GM18499 (cell line): Measurements from ENCODE around the gene MARCHF9.
"Not testable (repeated sequence)": the region's sequence is repeated elsewhere in the genome, so short reads cannot be mapped to it uniquely, and the experiment has no call there.

Experiments
- ATAC-seq: cut with Tn5 transposase; IDR thresholded peaks from one replicate; pipeline ENCODE4 v1.9.1; 2021; ENCODE audit warnings: moderate number of reproducible peaks; ENCODE audit not compliant: insufficient read depth, unreplicated experiment

The MARCHF9 gene, protein sequence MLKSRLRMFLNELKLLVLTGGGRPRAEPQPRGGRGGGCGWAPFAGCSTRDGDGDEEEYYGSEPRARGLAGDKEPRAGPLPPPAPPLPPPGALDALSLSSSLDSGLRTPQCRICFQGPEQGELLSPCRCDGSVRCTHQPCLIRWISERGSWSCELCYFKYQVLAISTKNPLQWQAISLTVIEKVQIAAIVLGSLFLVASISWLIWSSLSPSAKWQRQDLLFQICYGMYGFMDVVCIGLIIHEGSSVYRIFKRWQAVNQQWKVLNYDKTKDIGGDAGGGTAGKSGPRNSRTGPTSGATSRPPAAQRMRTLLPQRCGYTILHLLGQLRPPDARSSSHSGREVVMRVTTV

DNA sequence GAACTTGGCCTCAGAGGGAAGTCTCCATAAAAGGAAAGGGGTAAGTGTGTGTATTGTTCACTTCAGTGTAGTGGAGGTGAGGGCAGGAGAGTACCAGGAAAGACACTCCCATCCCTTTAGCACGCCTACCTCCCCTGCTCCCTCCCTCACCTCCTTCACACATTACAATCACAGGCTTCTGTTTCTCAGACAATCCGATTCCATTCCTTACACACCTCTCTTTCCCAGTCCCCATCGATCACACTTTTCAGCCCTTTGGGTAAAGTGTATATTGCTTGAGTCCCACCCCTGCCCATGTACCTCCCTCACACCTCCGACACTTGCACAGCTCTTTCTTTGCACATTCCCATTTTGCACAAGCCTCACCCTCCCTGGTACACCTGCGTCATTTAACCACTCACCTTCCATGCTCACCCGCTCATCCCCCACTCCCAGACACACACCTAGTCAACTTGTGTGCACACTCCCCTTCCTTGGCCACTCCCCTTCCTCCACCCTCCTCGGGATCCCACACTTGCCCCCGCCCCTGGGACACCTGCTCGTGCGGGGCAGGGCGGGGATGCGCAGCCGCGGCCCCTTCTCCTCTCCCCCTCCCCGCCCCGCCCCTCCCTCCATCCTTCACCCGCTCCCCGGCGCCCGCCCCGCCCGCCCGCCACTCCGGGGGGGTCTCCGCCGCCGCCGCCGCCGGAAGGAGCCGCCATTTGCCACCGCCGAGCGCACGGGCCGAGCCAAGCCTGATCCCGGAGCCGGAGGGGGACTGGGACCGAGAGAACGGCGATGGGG is at the start of gene MARCHF9:
Gene MARCHF9 (plus strand): TSS at position 693 of the 783 bp plus-strand sequence. CDS start 426 bp downstream, outside the sequence.
- no peak for ATAC-seq

DNA sequence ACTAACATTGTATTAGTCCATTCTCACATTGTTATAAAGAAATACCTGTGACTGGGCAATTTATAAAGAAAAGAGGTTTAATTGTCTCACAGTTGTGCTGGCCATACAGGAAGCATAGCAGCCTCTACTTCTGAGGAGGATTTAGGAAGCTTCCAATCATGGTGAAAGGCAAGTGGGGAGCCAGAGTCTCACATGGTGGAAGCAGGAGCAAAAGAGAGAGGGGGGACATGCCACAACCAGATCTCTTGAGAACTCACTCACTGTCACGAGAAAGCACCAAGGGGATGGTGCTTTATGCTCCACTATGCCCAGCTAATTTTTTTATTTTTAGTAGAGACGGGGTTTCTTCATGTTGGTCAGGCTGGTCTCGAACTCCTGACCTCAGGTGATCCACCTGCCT is 47.7 kb upstream of the MARCHF9 start:
- no peak for ATAC-seq

DNA sequence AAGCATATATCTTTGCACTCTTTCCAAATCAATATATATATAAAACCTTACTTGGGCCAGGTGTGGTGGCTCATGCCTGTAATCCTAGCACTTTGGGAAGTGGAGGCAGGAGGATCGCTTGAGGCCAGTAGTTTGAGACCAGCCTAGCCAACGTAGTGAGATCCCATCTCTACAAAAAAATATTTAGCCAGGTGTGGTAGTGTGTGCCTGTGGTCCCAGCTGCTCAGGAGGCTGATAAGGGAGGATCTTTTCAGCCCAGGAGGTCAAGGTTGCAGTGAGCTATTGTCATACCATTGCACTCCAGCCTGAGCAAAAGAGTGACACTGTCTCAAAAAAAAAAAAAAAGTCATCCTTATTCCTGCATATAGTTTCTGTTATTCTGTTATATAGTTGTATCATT is 46.6 kb upstream of the MARCHF9 start:
- no peak for ATAC-seq

DNA sequence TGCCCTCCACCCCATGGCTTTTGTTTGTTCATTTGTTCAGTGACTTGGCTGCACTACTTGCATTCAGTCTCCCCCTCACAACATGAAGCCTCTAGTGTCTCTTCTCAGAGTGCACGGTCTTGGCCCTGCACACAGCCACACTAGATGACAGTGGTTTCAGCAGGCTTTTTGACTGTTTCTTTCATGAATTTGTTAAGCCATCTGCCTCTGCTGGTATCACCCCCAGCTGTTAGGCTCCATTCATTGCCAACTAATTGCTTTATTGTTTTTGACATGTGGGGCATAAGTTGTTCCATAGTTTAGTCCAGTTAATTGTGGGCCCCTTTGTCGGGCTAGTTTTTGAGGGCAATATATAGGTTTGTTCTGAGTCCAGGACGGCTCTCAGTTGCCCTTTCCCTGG is 42.2 kb upstream of the MARCHF9 start:
- ATAC-seq: no peak

DNA sequence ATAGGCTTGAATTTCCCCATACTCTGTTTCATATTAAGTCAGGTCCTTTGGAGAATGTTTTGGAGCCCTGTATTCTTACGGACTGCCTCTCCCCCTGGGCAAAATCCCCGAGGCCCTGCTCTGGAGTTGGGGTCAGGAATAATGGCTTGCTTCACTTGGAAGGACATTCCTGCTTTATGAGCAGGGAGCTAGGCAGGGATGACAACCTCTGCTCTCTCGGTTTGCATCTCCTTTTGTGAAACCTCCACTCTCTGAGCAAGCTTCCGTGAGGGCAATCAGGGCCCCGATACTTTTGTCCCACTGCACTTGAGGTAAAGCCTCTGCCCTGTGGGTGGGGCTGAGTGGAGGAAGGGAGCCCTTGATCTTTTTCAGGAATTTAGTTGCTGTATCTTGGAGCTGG is 41.7 kb upstream of the MARCHF9 start:
- ATAC-seq: no peak

DNA sequence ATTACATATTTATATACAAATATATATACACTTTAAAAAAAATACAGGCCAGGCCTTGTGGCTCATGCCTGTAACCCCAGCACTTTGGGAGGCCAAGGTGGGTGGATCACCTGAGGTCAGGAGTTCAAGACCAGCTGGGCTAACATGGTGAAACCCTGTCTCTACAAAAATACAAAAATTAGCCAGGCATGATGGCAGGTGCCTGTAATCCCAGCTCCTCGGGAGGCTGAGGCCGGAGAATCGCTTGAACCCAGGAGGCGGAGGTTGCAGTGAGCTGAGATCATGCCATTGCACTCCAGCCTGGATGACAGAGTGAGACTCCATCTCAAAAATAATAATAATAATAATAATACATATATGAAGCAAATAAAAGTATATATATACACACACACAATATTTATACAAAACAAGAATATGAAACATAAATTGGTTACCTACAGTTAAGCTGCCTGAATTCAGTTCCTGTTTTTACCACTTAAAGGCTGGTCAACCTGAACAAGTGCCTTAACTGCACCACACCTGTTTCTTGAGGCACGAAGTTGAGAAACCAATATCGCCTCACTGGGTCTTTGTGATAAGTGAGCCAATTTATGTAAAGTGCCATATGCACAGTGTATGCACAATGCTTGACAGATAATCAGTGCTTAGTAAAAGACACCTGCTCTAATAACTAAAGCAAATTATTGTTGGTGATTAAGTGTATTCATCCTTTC is 39.7 kb upstream of the MARCHF9 start:
- not testable (repeated sequence) for ATAC-seq

DNA sequence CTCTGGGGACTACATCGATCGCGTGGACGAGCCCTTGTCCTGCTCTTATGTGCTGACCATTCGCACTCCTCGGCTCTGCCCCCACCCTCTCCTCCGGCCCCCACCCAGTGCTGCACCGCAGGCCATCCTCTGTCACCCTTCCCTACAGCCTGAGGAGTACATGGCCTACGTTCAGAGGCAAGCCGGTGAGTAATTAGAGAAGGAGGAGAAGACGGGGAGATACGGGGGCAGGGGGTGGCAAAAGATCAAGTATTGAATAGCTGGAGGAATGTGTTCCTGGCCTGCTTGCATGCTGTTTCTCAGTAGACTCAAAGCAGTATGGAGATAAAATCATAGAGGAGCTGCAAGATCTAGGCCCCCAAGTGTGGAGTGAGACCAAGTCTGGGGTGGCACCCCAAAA is 39.1 kb upstream of the MARCHF9 start:
- ATAC-seq: no peak

DNA sequence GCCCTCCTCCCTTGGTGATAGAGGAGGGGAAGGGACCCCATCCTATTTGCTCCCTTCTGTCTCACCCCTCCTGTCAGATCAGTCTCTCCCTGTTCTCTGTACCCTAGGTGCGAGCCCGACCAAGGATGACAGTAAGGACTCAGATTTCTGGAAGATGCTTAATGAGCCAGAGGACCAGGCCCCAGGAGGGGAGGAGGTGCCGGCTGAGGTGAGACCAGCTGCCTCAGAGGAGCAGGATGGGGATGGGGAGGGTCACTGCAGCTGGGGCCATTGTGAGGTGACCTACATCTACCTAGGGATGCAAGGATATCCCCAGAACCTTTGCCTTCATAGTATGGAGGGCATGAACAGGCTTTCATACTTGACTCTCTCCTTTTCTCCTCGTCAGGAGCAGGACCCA is 38.6 kb upstream of the MARCHF9 start:
- no peak for ATAC-seq

DNA sequence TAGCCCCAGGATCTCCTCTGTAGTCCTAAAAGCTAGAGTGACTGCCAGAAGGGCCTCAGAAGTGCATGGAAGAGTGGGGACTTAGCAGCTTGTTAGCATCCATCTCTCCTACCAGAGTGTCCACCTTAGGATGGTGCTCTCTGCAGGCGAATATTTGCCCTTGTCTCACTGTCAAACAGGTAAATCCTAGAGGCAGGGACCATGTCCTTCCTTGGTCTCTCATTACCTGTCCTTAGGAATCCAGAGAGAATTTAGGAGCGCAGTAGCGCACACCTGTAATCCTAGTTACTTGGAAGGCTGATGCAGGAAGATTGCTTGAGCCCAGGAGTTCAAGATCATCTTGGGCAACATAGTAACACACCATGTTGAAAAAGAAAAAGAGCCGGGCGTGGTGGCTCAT is 37.8 kb upstream of the MARCHF9 start:
- no peak for ATAC-seq

DNA sequence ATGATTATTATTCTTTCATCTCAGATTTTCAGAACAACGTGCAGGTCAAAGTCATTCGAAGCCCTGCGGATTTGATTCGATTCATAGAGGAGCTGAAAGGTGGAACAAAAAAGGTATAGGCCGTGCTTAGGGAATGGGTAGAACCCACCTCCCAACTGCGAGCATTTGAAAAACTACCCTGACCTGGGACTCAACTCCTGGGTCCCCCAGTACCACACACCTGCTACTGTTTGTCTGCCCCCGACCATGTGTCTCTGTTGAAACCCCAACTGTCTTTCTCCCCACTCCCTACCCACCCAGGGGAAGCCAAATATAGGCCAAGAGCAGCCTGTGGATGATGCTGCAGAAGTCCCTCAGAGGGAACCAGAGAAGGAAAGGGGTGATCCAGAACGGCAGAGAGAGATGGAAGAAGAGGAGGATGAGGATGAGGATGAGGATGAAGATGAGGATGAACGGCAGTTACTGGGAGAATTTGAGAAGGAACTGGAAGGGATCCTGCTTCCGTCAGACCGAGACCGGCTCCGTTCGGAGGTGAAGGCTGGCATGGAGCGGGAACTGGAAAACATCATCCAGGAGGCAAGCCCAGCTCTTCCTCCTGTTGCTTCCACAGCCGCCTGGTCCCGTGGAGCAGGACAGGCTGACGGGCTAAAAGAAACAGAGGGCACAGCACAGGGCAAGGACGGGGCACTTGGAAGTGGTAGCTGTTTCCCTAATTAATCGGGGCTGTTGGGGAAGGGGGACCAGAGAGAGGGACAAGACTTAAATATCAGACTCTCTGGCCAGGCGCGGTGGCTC is 36.9 kb upstream of the MARCHF9 start:
- no peak for ATAC-seq

DNA sequence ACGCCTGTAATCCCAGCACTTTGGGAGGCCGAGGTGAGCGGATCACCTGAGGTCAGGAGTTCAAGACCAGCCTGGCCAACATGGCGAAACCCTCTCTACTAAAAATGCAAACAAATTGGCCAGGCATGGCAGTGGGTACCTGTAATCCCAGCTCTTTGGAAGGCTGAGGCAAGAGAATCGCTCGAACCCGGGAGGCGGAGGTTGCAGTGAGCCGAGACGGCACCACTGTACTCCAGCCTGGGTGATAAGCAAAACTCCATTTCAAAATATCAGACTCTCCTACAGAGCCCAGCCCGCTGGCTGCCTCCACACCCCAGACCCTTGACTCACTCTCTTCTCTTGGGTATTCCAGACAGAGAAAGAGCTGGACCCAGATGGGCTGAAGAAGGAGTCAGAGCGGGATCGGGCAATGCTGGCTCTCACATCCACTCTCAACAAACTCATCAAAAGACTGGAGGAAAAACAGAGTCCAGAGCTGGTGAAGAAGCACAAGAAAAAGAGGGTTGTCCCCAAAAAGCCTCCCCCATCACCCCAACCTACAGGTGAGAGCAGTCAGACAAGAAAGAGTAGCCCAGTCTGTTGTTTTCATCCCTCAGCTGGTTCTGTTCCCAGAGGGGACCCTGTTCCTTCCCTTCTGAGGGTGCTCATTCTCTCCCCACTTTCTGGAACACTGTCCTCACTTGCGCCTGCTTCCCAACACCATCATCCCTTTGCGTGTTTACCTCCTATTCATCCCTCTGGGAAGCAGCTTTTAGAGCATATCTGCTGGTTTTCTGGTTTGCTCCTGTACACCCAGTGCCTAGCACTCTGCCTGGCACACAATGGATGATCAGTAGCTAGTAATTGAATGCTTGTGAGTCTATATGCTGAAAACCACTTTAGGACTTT is 36.0 kb upstream of the MARCHF9 start:
- ATAC-seq: no peak

DNA sequence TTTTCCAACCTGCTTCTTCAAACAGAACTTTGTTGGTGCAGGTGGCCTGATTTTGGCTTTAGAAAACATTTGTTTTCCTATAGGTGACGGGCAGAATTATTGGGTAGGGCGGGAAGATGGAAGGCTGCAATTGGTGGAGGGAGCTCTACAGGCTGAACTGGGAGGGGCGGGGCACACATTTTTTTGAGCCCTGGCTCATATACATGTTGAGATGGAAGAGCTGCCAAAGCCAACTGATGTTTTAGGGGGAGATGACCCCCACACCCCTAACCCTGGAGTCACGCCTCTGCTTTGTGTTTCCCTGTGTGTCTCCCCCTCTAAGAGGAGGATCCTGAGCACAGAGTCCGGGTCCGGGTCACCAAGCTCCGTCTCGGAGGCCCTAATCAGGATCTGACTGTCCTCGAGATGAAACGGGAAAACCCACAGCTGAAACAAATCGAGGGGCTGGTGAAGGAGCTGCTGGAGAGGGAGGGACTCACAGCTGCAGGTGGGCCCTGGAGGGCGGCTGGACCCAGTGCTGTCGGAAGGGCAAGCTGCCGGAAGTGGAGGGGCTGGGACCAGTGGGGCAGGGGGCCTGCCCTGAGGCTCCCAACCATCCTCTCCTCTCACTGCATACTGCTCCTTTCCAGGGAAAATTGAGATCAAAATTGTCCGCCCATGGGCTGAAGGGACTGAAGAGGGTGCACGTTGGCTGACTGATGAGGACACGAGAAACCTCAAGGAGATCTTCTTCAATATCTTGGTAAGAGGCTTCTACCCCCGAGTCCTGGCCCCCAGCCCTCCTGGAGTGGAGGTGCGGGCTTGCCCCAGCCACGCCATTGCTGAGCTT is 34.9 kb upstream of the MARCHF9 start:
- no peak for ATAC-seq

DNA sequence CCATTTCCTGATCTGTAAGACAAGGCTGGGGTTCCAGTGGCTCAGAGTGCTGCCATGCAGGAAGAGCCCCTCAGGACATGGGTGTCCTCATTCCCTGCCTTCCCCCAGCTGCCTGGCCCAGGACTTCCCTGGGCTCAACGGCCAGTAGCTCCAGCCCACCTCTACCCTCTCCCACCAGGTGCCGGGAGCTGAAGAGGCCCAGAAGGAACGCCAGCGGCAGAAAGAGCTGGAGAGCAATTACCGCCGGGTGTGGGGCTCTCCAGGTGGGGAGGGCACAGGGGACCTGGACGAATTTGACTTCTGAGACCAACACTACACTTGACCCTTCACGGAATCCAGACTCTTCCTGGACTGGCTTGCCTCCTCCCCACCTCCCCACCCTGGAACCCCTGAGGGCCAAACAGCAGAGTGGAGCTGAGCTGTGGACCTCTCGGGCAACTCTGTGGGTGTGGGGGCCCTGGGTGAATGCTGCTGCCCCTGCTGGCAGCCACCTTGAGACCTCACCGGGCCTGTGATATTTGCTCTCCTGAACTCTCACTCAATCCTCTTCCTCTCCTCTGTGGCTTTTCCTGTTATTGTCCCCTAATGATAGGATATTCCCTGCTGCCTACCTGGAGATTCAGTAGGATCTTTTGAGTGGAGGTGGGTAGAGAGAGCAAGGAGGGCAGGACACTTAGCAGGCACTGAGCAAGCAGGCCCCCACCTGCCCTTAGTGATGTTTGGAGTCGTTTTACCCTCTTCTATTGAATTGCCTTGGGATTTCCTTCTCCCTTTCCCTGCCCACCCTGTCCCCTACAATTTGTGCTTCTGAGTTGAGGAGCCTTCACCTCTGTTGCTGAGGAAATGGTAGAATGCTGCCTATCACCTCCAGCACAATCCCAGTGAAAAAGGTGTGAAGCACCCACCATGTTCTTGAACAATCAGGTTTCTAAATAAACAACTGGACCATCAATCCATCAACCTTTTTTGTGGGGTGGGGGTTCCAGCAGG is 34.0 kb upstream of the MARCHF9 start:
- no peak for ATAC-seq

DNA sequence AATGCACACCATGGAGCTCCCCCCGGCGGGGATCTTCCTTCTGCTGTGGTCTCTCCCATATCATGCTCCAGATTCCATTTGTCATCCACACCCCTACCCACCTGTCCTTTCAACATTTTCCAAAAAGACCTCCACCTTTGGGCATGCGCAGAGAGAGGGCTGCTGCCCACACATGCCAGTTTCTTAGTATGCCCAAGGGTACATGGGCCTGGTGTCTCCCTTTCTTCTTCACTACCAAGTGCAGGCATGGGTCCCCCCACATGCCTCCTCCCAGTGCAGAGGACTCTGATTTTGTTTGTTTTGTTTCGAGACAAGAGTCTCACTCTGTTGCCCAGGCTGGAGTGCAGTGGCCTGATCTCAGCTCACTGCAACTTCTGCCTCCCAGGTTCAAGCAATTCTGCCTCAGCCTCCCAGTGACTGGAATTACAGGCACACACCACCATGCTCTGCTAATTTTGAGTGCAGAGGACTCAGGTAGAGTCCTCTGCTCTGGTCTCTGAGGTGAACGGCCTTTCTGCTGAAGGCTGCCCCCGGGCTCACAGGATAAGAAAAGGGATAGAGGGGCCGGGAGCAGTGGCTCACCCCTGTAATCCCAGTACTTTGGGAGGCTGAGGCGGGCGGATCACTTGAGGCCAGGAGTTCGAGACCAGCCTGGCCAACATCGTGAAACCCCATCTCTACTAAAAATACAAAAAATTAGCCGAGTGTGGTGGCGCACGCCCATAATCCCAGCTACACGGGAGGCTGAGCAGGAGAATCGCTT is 32.9 kb upstream of the MARCHF9 start:
- ATAC-seq: not testable (repeated sequence)

DNA sequence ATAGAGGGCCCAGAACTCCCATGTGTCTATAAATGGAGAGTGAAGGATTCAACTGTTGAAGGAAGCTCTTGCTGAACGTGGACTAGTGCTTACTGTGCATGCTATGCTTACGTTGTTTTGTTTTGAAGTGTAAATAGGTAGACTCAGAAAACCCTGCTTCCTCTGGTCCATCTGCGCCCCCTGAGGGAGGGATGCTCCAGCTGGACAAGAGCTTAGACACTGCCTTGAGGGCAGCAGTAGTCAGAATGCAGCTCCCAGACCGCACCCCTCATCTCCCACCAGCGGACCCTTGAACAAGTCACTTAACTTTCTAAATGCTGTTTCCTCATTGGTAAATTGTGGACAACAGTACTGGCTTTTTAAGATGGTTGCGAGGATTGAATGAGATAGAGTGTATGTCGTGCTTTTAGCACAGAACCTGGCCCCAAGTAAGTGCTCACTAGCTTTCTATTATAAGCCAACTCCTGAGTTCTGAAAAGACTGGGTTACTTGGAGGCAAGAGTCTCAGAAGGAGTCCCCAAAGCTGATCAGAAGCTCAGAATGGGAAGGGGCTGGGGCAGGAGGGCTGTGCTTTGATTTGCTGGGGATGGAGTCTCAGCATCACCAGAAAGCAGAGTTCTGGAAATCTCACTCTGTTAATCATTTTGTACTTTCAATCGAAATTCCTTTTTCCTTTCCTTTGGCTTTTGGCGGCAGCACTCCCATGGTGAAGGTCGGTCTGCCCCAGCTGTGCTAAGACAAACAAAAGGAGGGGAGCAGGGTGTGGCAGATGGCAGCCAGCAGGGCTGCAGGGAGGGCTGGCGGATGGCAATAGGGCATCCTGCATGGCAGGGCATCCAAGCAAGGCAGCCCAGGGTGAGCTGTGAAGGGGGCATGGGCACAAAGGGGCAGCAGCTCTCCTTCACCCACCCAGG is 31.9 kb upstream of the MARCHF9 start:
- ATAC-seq: no peak

DNA sequence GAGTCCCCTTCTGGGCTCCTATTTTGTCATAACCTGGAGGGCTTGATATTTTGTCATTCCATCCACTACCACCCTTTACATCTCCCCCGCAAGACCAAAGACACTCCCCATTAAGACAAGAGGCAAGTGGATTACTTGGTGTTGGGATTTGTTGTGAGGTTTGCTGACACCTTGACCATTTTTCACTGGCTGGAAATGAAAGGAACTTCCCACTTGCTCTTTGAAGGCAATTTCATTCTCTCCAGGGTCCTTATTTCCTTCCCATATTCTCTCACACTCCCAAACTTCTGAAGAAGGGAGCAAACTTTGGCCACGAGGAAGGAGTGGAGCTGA is 31.3 kb upstream of the MARCHF9 start:
- no peak for ATAC-seq
